Measurements from ENCODE around the gene PIGN.

GRCh38 chr18:62088156-62088555, 98.7 kb downstream of the PIGN start:
- TF ChIP-seq CTCF (IDR thresholded peaks at IDR 0.05) (no peak), POLR2A (IDR thresholded peaks at IDR 0.05) (no peak), POLR2AphosphoS5 (IDR thresholded peaks at IDR 0.05) (no peak), EP300 (IDR thresholded peaks at IDR 0.05) (no peak)
